GM19035 (cell line): ENCODE measurements around the gene STING1.
"Not testable (repeated sequence)": the region's sequence is repeated elsewhere in the genome, so short reads cannot be mapped to it uniquely, and the experiment has no call there.

ENCODE experiments used
- ATAC-seq: cut with Tn5 transposase; IDR thresholded peaks from one replicate; pipeline ENCODE4 v1.9.1; 2021; ENCODE audit not compliant: unreplicated experiment

STING1 gene

DNA sequence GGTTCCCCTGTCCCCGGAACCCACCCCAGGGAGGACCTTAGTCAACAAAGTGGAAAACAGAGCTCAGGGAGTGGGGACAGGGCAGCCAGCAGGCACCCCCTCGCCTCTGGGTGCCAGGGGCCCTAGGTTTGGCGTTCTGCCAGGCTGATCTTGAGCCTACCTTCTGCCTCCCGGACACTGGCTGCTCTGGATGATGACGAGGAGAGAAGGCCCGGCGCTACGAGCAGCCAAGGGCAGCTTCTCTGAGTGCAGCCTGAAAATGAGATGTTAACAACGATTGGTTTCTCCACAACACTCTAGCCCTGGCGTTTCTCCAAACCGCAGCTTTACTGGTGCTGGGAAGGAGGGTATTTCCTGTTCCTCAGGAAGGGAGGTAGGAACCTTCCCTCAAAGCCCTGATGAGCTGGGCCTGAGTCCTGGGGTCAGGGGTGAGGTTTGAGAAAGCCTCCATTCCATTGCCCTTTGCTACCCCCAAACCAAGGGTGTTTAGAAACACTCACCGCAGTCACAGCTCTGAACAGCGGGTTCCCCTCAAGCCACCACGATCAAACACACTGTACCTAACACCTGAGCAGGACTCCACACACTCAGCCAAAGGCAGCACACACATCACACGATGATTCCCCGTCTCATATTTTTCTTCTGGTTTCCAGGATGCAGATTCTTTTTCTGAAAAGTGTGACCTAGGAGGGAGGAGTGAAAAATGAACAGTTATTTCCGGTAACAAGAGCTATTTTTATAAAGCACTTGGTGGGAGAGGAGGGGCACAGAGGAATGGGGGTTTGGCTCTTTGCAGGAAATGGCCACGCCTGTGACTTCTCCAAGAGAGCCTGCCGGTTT is at the start of gene STING1:
STING1 (minus strand) TSS at position 709 of the 840 bp plus-strand sequence. CDS start 1,054 bp downstream, outside the sequence.
- ATAC-seq = no peak

DNA sequence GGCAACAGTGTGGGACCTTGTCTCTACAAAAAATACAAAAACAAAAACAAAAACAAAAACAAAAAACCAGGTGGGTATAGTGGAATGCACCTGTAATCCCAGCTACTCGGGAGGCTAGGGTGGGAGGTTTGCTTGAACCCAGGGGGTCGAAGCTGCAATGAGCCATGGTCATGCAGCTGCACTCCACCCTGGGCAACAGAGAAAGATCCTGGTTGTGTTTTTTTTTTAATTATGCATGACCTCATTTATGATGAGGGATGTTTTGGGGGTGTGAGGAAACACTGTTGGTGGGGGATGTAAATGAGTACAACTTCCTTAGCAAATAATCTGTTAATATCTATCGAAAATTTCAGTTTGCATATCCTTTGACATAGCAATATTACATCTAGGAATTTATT is 49.2 kb upstream of the STING1 start:
- no peak for ATAC-seq

DNA sequence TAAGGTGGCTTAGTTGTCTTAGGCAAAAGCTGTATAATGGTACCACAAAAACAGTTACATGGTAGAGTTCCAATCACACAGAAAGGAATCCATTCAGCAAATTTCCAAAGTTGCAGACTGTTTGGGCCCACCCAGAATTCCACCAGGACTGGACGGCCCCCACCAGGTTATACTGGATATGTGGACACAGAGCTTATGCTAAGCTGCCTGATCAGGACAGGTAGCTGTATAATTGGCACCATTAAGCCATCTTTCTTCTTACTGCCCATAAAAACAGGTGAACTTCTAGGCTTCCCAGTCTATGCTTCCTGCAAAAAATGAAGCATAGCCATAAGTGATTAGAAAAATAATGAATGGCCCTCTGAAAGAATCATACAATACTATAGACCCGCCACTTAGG is 47.5 kb upstream of the STING1 start:
- ATAC-seq = not testable (repeated sequence)

DNA sequence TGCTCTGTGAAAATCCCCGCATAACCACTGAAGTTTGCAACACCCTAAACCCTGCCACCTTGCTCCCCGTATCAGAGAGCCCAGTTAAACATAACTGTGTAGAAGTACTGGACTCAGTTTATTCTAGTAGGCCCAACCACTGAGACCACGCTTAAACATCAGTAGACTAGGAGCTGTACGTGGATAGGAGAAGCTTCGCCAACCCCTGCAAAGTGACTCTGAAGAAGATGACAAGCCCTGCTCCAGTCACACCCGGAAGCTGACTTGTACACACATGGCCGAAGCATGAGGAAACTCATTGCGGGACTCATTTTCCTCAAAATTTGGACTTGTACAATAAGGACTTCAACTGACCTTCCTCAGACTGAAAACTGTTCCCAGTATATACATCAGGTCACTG is 46.1 kb upstream of the STING1 start:
- ATAC-seq = not testable (repeated sequence)

DNA sequence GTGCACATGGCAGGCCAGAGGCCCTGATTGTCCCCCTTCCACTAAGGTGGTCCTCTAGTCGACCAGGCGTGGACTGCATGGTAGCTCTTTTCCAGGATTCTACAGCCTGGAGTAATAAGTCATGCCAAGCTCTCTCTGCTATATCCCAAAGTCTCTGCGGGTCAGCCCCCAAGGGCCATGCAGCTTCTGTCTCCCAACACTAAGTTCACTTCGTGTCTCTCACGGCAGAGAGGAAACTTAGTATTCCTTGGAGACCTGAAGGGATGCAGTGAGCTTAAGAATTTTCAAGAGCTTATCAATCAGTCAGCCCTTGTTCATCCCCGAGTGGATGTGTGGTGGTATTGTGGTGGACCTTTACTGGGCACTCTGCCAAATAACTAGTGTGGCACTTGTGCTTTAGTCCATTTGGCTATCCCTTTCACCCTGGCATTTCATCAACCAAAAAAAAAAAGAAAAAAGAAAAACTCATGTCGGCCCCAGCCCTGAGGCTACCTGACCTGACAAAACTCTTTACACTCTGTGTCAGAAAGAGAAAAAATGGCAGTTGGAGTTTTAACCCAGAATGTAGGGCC is 45.4 kb upstream of the STING1 start:
- not testable (repeated sequence) for ATAC-seq

DNA sequence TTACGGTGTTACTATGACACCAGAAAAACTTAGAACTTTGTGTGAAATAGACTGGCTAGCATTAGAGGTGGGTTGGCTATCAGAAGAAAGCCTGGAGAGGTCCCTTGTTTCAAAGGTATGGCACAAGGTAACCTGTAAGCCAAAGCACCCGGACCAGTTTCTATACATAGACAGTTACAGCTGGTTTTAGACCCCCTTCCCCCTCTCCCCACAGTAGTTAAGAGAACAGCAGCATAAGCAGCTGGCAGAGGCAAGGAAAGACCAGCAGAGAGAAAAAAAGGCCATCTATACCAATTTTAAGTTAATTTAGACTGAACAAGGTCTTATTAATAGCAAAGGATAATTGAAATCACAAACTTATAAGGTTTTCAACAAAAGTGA is 44.5 kb upstream of the STING1 start:
- ATAC-seq = not testable (repeated sequence)

DNA sequence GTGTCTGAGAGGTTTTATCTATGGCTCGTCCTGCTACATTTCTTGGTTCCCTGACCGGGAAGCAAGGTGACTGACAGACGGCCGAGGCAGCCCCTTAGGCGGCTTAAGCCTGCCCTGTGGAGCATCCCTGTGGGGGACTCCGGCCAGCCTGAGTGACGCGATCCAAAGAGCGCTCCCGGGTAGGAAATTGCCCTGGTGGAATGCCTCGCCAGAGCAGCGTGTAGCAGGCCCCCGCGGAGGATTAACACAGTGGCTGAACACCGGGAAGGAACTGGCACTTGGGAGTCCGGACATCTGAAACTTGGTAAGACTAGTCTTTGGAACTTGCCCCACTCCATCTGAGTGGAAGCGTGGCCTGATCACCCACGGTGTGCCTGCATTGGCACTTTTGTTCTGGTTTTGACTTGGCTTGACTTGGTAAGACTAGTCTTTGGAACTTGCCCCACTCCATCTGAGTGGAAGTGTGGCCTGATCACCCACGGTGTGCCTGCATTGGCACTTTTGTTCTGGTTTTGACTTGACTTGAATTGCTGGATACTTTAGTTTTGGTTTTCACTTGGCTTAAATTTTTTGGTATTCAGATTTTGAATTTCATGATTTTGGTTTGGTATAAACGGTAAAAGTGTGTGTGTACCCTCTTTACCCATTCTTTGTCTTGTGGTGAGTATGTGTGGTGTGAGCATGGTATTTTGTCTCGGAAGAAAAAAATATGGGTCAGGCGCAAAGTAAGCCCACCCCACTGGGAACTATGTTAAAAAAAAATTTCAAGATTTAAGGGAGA is 43.9 kb upstream of the STING1 start:
- ATAC-seq = not testable (repeated sequence)

DNA sequence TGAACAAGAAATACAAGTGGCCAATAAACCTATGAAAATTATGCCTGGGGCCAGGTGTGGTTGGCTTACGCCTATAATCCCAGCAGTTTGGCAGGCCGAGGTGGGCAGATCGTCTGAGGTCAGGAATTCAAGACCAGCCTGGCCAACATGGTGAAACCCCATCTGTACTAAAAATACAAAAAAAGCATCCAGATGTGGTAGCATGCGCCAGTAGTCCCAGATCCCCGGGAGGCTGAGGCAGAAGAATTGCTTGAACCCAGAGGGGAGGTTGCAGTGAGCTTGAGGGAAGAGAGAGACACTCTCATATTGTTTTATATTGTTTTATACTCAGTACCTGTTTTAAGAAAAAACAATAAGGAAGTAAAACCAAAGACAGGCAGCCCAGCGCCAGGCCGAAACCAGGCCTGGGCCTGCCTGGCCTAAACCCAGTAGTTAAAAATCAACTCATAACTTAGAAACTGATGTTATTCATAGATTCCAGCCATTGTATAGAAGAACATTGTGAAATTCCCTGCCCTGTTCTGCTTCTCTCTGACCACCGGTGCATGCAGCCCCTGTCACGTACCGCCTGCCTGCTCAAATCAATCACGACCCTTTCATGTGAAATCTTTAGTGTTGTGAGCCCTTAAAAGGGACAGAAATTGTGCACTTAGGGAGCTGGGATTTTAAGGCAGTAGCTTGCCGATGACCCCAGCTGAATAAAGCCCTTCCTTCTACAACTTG is 43.2 kb upstream of the STING1 start:
- not testable (repeated sequence) for ATAC-seq

DNA sequence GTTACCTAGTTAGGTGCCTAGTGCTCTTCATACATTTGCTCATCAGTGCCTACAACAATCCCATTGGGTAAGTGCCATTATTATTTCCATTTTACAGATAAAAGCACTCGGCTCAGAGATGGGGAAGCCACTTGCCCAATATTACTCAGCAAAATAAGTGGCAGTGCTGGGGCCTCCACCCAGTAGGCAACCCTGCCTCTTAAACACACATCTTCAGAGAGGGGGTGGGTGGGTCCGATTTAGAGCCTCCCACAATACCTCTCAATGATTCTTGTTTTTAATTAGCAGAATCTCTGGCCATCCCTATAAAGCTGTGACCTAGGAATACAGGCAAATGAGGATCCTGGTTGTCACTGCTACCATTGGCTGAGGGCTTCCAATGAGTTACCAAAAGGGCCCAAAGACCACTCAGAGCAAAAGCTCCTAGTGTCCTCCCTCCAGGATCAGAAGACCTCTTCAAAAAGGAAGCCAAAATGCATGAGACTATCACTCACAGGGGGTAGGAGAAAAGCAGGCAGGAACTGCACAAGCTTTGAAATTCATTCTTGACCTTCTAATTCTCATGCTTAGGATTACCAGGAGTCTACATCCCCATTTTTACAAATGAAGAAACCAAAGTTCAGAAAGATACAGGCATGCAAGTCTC is 42.5 kb upstream of the STING1 start:
- no peak for ATAC-seq

DNA sequence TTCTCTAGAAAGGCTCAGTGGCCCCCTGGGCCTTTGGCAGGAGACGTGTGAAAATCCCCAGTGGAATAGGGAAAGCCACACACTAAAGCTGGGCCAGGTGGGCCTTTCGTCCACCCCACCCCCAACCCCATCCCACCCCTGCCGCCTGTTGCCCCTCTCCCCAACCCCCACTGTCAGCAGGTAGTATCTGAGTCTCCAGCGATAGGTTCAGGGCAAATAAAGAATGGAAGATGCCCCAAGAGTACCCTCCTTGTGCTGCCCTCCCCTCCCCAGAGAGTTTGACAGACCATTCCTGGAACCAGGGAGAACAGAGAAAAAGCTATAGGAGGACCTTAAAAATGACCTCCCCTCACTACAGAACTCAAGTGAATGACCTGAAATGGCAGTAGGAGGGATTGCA is 41.9 kb upstream of the STING1 start:
- no peak for ATAC-seq

DNA sequence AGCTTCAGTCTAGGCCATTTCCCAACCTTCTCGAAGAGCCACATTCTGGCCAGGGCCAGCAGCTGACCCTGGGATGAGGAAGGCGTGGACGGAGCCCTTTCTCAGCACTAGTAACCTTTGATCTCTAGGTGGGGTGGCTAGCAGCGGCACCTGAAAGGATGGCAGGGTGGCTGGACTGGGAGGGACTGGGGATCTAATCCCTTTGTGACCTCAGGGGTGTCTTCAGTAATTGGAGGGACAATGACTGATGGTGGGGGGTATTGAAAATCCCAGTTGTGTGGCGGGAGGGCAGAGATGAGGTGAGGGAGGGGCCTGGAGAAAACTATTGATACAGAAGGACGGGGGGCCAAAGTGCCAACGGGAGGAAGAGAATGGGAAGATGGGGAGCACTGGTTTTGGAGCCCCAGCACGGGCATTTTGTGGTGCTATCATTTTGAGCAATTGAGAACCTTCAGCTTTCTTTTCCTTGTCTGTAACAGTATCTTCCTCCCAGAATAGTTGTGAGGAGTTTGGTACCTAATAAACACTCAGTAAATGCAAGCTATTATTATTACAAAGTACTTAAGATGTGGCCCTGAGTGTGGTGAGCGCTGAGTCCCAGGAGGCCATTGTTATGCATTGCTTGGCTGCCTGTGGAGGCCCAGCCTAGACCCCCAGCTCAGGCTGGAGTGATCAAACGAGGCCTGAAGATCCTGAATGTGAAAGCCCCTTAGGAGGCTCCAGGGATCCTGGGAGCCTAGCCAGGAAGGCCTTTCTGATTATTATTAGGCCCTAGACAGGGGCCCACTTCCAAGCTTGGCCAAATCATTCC is 41.3 kb upstream of the STING1 start:
- ATAC-seq = no peak

DNA sequence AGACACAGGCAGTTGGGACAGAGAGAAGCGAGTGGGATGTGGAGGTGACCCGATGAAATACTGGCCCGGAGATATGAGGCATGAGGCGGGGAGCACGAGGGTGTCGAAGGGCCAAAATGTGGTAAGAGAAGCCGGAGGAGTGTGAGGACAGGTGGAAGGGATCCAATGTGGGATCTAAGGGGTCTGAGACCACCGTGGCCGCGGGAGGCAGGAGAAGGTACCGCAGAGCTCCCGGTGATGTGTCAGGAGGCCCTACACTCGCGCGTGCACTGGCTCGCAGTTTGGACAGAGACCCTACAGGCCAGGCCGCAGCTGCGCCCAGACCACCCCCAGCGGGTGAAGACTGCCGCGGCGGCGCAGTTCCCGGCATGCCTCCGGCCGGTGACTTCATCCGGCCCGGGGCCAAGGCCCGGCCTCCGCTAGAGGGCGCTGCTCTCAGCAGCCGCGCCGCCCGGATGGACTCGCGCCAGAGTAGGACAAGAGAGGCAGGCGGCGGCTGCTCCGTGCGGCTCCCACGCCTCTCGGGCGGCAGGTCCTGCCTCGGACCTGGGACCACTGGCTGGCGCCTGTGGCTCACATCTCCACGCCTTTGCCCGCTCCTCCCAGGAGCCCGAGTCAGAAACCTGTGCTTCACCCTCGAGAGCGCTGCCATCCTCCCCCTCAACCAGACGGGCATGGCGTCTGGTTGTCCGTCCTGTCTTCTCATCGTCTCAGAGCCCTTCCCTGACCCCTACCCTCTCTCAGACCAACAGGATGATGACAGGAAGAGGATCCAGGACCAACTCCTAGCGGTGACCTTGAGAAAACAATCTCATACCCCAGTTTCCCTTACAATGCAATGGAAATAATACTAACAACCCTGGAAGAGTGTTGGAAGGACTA is 35.4 kb upstream of the STING1 start:
- ATAC-seq = peak; percentile 90

DNA sequence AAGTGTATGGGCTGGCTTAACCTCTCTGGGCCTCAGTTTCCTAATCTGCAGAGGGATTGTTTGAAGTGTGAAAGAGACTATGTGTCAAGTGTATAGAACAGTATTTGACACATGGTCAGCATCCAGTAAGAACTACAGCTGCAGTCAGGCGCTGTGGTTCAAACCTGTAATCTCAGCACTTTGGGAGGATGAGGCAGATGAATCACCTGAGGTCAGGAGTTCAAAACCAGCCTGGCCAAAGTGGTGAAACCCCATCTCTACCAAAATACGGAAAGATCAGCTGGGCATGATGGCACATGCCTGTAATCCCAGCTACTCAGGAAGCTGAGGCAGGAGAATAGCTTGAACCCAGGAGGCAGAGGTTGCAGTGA is 31.9 kb upstream of the STING1 start:
- no peak for ATAC-seq

DNA sequence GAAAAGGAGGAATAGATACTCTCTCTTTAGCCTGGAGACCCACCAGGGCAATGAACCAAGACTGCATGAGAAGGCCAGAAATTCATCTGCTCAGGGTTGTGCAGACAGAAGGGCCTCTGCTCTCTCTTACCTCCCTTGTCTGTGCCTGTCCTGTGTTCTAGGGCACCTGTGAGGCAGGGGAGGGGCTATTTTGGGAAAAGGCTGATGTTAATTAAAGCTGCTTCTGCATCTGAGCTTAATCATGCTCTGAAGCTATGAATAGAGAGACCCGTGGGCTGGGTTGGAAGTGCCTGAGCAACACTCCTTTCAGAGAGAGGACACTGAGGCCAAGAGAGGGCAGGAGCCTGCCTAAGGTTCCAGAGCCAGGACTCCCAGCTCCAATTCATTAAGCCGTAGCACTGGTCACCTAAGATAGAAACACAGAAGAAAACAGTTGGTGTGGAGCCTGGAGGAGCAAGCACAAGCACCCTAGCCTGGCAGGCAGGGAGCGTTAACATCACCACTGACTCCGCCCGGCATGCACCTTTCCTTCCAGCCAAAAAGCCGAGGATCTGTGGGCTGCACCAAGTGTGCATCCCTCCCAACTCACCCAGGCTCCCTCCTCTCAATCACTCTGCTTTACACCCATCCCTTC is 31.4 kb upstream of the STING1 start:
- no peak for ATAC-seq

DNA sequence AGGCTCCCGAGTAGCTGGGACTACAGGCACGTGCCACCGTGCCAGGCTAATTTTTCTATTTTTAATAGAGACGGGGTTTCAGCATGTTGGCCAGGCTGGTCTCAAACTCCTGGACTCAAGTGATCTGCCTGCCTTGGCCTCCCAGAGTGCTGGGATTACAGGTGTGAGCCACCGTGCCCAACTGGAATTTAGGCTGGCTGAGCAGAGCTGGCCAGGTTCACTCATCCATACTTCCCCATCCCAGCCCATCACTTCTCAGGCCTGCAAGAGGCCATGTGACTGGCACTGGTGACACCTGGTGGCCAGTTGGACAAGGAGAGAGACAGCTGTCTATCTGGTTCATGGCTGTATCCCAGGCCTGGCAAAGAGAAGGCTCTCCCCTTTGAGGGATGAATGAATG is 30.9 kb upstream of the STING1 start:
- ATAC-seq = peak; percentile 41

DNA sequence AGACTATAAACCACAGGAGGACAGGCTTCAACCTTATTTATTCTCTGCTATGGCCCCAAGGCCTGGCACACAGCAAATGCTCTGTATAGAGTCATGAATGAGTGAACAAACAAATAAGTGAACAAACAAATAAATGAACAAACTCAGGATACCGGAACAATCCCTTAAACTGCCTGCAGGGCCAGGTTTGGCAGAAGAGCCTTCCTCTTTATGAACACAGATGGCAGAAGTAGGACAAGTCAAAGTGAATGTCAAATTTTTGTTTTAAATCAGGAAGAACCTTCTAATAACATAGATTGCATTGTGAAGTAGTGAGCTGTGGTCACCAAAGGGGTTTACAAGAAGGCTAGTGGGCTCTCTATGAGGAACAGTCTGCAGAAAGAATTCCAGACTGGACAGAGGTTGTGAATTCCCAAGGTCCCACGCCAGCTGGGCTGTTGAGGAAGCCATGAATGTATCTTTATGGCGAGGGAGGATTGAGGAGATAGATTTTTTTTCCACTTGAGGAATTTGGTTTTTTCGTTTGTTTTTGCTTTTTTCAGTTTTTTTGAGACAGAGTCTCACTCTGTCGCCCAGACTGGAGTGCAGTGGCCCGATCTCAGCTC is 30.3 kb upstream of the STING1 start:
- no peak for ATAC-seq

DNA sequence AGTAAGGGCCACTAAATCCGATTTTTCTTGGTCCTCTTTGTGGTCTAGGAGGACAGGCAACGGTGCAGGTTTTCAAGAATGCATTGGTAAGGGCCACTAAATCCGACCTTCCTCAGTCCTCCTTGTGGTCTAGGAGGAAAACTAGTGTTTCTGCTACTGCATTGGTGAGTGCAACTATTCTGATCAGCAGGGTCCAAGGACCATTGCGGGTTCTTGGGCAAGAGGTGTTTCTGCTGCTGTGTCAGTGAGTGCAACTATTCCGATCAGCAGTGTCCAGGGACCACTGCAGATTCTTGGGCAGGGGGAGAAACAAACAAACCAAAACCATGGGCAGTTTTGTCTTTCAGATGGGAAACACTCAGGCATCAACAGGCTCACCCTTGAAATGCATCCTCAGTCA is 22.2 kb upstream of the STING1 start:
- ATAC-seq = not testable (repeated sequence)

DNA sequence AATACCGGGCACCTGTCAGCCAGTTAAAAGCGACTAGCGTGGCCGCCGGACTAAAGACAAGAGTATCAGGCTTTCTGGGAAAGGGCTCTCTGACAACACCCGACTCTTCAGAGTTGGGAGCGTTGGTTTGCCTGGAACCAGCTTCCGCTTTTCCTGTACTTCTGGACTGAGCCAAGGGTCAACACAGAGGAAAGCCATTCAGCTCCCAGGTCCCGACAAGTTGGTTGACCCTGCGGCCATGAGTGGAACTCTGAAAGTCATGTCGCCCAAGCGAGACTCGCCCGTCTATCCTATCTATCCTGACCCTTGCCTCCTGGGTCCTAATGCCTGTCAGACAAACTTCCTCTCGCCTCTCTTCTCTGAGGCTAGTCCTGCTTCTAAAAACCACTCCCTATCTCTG is 21.3 kb upstream of the STING1 start:
- not testable (repeated sequence) for ATAC-seq
